HFF-Myc (cell line): ENCODE results near the gene CYP19A1.

Experiments used
- DNase-seq: peaks from one replicate; pipeline ENCODE4 v3.0.0-alpha.2; 2011; ENCODE audit warnings: low read depth; ENCODE audit errors: extremely low read depth
- H3K4me3 ChIP-seq: replicated peaks from 2 replicates; pipeline ENCODE4 v1.5.1; 2011; ENCODE audit warnings: low read depth, mild to moderate bottlenecking, control low read depth, low read length
- CTCF ChIP-seq: IDR thresholded peaks from 2 replicates; pipeline ENCODE4 v1.5.1; 2012; ENCODE audit warnings: mild to moderate bottlenecking, low read depth, low read length, control low read depth; ENCODE audit errors: missing control alignments

Gene CYP19A1

GRCh38 chr15:51313644-51314280, 24.6 kb downstream of the CYP19A1 start:
- DNase-seq, result no peak
- no peak for TF ChIP-seq CTCF
- no peak overlapping the region for H3K4me3 ChIP-seq

- no peak for DNase-seq
- TF ChIP-seq CTCF, result no peak
- H3K4me3 ChIP-seq, result no peak overlapping the region
Observed at GRCh38 chr15:51313074-51313393, 25.4 kb downstream of the CYP19A1 start.

GRCh38 chr15:51312166-51313073, 26.0 kb downstream of the CYP19A1 start:
- no peak overlapping the region for H3K4me3 ChIP-seq
- peak; percentile 70 for DNase-seq
- TF ChIP-seq CTCF, result no peak

GRCh38 chr15:51311510-51311909, 26.9 kb downstream of the CYP19A1 start:
- TF ChIP-seq CTCF, result no peak
- DNase-seq, result no peak
- no peak overlapping the region for H3K4me3 ChIP-seq

- no peak for TF ChIP-seq CTCF
- DNase-seq, result no peak
- H3K4me3 ChIP-seq, result no peak overlapping the region
Observed at GRCh38 chr15:51310064-51310463, 28.3 kb downstream of the CYP19A1 start.

GRCh38 chr15:51307811-51308210, 30.6 kb downstream of the CYP19A1 start:
- DNase-seq, result no peak
- no peak for TF ChIP-seq CTCF
- H3K4me3 ChIP-seq, result no peak overlapping the region
